Renal cortex interstitium (tissue), 11 donors: ENCODE data around the gene TTLL11. TPM values are rescaled to one million over a fixed set of nuclear protein-coding genes. Genes with fewer than 3 reads are reported as not detected.

Experiments
- DNase-seq, 11 donors: peaks; one replicate each; pipeline ENCODE4 v3.0.0-alpha.2; 2013; ENCODE audit warnings: low read depth in 9 of 11, low spot score in 4 of 11; ENCODE audit errors: extremely low read depth in 1 of 11
- polyA plus RNA-seq, 3 donors: library from polyadenylated mRNA; unstranded; fragments of 120-200 nt; gene quantifications; one replicate each; pipeline ENCODE4 v1.2.1, GENCODE V29; 2013; ENCODE audit not compliant: insufficient read length in 3 of 3

TTLL11 gene
- polyA plus RNA-seq, 3 donors, result 6.8 to 8.5 (median 6.9) TPM

- DNase-seq, result no peak
Observed at GRCh38 chr9:121930956-121931355, 162.2 kb downstream of the TTLL11 start.

DNA sequence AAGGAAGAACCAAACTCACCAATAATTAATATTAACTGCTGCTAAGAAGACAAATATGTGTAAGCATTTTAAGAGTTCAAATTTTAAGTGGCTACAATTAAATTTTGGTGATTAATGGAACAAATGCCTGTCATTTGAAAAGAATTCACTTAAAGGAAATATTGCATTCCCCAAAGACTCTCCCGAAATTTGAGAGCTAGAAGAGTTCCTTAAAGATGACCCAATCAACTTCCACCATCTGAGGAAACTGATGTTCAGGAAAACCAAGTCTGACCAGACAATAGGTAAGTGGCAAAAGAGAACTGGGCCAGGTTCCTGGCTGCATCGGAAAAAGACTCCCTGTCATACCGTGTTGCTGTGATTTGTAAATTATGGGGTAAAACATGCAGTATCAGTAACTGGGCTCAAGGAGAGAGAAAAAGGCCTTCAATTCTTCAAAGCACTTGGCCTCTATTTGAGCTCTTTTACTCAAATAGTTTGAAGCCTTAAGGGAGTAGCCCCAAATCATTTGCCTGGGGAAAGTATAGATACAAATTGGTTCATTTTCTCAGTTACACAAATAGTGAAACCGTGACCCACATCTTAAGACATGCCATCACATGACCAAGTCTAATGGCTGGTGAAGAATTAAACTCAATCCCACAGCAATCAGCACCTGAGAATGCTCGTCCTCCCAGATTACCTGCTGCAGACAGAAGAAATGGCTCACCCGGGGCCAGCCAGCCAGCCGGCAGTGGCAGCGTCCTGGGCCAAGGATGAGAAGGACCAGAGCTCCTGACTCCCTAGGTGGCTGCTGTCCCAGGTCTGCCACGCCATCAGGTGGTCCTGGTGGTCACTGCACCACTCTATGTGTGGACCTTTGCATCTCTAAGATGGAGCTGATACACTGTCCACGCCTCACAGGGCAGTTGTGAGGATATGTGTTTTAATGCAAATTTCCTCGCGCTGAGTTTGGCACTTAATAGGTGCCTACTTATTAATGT, 162.9 kb downstream of the TTLL11 start:
- no peak for DNase-seq

- no peak for DNase-seq
Observed at GRCh38 chr9:121927636-121928035, 165.5 kb downstream of the TTLL11 start.

GRCh38 chr9:121927081-121927480, 166.0 kb downstream of the TTLL11 start:
- DNase-seq, result no peak

DNA sequence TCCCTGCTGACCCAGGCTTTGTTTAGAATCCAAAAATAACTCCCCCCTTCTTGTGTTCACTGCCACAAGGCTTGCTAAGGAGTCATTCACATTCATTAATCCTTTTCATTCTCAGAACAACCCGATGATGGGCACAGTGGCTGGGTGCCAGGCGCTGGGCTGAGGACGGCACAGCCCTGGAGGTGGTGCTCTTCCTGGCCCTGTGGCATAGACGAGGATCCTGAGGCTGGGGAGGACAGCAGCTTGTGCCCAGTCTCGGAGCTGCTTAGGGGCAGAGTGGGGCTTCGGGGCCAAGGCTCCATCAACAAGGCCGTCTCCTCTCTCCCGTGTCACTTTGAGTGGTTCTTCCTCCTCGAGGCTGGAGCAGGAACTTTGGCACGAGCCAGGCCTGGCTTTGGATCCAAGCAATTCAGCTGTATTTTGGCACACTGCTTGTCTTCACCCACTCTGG, 166.7 kb downstream of the TTLL11 start:
- DNase-seq, result no peak

DNA sequence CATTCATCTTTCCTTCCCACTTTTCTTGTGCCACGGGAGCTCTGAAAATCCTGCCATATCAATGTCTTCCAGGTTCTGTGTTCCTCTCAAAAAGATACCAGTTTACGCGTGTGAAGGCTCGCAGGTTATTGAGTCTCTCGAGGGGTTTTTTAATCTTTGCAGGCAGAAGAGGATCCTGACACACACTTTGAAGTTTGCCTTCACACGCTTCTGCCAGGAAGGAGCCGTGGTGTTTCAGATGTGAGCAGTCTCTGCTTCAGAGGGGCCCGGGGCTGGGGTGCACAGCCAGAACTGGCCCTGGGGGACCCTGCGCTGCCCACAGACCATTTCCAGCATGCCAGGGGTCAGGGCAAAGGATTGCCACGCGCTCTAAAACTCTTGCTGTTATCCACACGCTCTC, 167.2 kb downstream of the TTLL11 start:
- DNase-seq, result no peak

GRCh38 chr9:121924700-121925099, 168.4 kb downstream of the TTLL11 start:
- DNase-seq, result no peak

GRCh38 chr9:121921444-121921843, 171.7 kb downstream of the TTLL11 start:
- peak in 1 of 11 donors; percentile 18 for DNase-seq

DNA sequence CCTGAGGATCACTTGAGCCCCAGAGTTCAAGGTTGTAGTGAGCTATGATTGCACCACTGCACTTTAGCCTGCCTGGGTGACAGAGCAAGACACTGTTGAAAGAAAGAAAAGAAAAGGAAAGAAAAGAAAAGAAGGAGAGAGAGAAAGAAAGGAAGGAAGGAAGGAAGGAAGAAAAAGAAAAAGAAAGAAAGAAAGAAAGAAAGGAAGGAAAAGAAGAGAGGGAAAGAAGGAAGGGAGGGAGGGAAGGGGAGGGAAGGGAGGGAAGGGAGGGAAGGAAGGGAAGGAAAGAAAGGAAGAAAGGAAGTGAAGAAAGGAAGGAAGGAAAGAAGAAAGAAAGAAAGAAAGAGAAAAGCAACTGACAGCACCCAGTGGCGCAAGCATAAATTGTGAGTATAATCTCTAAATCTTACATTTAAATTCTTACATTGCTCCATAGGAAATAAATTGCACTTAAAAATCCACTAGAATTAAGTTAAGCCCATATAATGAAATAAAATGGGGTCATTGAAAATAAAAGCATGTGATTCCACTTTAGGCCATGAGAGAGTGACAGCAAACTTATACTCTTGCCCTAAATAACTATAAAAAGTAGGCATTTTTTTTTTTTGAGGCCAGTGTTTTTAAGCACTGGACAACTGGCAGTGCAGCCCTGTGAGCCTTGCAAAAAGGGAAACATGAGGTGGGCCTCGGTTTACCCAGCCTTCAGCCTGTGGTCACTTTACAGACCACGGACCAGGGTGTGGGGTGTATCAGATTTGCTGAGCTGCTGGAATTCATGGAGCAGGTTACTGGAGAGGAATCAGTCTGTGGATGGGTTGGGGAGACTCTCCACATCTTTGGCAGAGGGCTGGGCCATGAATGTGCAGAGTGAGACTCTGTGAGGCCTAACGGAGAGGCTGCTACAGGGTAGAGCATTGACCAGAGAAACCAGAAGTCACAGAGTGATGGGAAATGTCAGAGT, 175.5 kb downstream of the TTLL11 start:
- DNase-seq, result no peak

- no peak for DNase-seq
Observed at GRCh38 chr9:121915304-121915625, 177.8 kb downstream of the TTLL11 start.

DNA sequence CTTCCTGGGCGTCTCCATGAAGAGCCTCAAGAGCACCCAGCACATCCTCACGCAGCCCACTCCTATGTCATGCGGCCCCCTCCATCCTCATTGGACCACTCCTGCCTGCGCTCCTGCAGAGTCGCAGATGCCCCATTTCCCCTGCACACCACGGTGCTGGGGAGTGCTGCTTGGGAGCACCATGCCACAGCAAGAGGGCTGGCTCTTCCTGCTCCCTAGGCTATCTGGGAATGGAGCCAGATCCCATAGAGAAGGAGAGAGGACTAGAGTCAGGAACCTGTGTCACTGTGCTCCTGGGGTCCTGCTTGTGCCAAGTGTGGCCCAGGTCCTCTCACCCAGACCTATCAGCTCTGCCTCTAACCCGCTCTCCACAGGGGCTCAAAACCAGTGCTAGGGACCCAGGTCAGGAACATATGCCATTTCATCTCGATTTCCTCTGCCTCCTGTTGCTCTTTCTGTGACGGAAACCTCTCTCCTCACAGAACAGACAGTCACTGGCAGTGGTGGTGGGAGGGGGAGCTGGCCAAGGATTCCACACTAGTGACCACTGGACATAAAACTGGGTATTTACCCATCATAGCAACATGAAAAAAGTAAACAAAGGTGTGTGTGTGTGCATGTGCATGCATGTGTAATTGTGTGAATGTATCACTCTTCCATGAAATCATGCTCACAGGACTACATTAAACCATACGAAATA, 178.4 kb downstream of the TTLL11 start:
- no peak for DNase-seq

DNA sequence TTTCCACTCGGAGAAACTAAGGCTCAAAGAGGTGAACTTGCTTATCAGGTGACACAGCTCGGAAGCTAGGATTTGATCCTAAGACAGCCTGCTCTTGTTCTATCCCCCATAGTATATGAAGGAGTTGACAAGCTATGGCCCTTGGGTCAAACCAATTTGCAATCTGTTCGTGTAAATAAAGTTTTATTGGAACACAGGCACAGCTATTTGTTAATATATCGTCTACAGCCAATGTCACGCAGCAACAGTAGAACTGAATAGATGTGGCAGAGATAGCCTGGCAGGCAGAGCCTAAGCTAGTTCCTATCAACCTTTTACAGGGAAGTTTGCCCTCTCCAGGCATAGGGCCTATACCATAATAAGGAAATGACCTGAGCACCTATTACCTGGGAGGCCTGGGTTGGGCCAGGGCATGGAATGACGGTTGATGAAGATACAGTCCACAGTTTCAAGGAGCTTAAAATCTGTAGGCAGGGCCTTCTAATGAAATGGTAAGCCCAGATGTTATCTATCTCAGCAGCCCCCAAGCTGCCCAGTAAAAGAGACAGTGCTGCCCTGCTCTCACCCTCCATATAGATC, 179.0 kb downstream of the TTLL11 start:
- DNase-seq, result no peak

DNA sequence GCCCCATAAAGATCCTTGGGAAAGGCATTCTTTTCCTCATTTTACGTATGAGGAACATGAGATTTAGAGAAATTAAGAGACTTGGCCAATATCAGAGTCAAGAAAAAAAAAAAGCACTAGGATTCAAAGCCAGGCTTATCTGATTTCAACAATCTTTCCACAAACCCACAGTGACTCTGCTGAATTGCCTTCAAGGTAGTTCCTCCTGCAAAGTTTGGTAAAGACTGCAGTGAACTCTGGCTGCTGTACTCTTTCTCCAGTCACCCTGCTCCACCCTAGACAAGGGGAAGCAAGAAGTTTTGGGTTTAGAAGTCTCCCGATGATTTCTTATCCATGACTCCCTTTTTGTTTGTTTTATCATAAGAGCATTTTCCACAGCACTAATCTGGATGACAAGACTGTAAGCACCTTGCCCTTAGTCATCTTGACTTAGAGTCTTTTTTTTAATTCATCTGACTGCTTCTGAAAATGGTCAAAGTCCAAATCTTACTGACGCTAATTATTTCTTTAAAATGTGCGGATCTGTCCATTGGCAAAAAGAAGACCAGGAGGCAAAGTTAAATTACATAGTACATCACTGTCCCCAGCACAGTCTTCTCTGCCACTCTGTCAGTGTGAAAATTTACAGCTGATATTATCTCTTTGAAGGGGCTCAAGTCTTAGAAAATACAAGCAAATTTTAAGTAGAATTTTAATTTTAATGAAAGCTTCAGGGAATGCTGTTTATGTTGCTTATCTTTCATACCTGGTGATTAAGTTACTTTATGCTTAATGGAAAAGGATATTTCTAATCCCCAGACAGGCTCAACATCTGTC, 180.1 kb downstream of the TTLL11 start:
- DNase-seq, result no peak

GRCh38 chr9:121910491-121911040, 182.5 kb downstream of the TTLL11 start:
- no peak for DNase-seq

DNA sequence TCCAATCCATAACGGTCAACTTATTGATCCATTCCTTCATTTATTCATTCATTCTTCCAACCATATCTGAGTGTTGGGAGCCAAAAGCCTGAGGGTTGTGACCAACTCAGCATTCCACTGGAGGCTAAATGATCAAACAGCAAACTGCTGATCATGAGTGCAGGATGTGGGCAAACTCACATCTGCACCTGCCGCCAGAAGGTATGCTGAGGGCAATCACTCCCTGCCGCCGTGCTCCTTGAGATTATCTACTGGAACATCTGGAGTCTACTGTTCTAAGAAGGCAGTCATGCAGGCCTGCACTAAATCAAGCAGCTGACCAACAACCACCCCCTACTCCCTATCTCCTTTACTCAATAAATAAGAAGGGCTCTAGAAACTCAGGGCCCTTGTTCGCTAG, 184.0 kb downstream of the TTLL11 start:
- no peak for DNase-seq

DNA sequence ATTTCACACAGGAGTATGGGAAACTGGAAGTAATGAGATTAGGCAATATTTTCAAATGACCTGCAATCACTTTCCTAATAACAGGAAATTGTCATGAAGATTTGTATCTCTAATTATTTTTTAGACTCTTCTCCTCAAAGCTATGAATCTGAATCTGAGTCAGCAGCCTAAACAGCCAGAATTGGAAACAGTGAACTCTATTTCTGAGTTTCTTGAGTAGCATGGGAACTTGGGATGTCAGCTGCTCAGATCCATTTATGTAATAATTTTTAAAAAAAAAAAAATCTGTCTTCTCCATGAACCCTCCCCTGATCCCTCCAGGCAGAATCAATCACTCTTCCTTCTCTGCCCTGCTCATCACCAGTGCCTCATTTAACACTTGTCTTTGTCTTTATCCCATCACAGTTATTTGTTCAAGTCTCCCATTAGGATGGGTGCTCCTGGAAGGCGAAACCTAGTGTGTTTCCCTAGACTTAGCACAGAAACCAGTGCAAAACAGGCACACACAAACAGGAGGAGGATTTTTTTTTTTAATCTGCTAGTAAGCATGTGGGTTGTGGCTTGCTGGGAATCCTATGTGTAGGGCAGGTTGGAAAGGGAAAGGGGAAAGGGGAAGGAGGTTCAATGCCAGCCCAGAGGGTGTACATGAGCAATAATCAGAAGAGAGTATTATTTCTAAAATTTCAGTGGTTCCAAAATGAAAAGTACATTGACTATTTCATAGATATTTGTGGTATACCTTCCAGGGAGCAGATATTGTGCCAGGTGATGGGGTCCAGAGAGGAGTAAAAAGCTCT, 186.8 kb downstream of the TTLL11 start:
- no peak for DNase-seq
